GM21515 (cell line): ENCODE results near the gene WNT9A.

ENCODE experiments used
- ATAC-seq: cut with Tn5 transposase; IDR thresholded peaks from one replicate; pipeline ENCODE4 v1.9.1; 2021; ENCODE audit not compliant: unreplicated experiment

WNT9A gene

DNA sequence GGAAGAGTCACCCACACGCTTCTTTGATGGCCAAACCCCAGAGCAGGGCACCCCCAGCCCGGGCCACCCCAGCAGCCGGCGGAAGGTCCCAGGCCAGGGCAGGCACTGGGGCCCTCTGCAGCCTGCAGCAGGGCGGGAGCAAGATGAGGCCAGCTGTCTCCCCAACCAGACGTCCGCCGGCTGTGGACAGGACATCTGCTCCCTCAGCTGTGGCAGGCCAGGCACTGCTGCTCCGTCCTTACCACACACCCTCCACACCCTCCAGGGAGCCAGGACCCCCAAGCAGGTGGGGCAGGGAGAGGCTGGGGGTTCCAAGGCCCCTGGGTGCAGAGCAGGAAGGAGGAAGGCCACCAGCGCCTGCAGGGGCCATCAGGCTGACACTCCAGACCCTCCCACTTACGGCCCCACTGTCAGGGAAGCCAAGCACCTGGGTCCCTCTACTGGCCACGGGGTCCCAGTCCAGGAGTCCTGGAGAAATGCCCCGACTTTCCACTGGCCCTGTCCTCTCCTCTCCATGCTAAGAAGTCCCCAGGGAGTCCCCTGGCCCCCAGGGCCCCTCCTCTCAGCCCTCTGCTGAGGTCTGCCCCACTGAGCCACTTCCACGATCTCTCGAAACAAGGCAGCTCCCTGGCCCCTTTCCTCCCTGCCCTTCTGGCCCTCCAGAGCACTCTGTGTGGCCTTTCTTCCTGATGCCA, 5.6 kb downstream of the WNT9A start:
- no peak for ATAC-seq

DNA sequence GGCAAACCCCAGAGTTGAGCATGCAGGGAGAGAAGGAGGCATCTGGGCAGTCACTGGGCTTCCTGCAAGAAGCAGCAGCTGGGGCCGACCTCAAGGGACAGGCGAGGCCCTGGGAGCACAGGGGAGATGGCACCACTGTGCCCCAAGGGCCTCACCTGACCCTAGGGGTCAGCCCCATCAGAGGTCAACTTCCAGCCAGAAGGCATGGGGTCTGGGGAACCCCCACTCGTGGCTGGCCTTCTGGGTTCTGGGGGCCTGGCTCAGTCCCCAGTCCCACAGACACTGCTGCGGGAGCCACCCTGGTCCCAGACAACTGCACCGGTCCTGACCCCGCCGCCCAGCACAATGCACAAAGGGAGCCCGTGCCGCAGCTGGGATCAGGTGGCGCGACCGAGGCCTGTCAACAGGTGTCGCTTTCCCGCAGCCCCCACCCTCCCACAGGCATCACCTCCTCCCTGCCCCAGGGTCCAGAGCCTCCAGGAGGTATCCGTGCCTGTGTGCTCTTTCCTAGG, 6.2 kb downstream of the WNT9A start:
- no peak for ATAC-seq

DNA sequence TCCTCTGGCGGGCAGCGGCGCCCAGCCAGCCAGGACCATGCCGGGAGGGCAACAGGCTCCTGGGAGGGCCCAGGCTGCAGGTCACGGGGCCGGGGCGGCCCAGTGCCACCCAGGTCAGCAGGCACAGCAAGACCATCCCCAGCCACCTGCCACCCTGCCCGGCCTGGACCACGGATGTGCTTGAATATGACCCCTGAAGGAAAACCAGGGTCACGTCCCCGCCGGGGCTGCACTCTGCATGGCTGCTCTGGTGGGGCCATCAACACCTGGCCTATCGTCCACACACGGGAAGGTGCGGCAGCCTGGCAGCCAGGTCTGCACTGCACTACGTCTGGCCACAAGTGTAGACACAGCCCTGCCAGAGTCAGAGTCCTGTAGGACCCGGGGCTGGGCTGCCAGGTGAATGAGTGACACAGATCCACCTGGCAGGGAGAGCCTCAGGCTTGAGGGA, 6.9 kb downstream of the WNT9A start:
- no peak for ATAC-seq

DNA sequence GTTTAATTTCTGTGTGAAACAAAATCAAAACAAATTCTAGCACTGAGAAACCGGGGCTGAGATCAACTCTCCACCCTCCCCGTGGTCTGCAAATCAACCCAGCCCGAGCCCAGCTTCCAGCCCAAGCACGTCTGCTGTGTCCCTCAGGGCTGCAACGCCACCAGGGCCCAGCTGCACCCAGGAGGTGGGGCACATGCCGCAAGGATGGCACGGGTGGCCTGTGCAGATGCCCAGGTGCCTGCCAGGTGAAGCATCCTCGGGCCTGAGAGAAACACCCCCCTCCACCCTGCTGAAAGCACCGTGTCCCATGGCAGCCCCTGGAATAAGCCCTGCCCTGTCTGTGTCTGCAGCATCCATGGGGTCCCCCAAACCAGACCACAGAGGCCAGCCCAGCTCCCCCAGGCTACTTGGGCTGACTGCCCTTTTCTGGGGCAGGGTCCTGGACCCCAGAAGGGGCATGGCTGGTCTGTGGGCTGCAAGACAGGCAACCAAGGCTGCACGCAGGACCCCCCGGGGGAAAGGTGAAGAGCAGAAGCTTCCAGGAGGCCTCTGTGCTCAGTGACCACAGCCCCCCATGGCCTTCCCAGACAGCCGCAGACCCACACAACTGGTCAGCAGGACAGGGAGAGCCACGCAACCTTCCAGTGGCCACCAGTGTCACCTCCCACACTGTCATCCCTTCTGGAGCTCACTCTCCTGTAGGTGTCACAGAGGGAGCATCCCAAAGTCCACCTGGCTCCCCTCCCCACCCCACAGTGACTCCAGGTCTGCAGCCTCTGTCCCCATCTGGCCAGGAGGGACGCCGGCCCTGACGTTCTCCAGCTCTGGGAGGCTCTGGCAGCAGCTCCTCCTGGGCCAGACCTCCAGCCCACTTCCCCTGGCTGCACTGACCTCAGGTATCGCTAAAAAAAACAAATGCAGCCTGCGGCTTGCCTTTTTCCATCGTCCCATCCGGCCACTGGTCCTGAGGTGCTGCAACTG, 7.7 kb downstream of the WNT9A start:
- ATAC-seq = no peak

DNA sequence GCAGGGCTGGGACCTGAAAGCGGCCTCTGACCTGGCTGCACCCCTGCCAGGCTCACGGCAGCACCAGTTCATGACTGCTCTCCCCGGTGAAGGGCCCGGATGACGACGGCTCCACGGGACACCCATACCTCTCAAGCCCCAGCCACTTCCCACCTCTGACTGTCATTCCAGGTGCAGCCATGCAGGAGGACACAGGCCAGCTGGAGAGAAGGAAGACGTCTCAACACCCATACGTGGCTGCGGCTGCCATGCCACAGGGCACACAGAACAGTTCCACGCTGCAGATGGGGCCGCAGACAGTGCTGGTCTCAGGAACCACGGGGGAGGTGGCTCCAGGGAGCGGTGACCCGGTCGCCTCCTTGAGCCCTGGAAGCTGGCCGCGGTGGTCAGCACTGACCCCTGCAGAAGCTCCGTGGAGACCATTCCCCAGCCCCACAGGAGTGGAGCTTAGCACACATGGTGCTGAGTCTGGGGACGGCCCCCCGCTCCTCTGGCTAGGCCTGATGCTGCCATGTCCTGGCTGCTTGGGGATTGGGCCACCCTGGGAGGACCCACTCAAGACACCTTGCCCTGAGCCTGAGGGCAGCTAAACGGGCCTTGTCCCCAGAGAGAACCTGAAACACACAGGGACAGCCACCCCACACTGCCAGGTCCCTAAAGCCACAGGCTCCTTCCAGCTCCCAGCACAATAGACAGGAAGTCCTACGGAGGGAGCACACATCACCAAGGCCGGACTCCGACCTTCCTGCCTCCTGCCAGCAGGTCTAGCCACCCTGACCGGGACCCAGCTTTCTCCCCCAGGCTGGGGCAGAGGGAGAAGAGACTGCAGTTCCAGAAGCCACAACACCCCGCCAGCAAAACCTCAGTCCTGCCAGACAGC, 8.6 kb downstream of the WNT9A start:
- no peak for ATAC-seq

DNA sequence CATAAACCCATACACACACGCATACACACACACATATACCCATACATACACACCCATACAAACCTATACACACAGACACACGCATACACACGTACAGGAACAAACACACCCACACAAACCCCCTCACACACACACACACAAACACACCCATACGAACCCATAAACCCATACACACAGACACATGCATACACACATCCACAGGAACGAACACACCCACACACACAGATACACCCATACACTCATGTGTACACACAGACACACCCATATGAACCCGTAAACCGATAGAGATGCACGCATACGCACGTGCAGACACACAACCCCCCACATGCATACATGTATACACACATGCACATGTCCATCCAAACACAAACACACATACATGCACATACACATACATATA, 9.5 kb downstream of the WNT9A start:
- no peak for ATAC-seq

DNA sequence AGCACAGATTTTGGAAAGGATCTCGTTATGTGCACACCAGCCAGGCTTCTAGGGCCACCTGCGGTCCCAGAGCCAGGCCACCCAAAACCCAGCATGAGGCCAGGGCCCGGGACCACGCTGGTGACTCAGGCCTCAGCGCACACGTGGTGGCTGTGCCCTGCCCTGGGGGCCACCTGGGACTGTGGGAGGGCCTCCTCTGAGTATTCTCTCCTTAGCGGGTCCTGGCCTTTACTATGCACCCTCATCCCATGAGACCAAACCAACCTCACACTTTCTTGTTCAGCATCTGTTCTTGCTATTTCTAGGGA, 9.9 kb downstream of the WNT9A start:
- no peak for ATAC-seq

DNA sequence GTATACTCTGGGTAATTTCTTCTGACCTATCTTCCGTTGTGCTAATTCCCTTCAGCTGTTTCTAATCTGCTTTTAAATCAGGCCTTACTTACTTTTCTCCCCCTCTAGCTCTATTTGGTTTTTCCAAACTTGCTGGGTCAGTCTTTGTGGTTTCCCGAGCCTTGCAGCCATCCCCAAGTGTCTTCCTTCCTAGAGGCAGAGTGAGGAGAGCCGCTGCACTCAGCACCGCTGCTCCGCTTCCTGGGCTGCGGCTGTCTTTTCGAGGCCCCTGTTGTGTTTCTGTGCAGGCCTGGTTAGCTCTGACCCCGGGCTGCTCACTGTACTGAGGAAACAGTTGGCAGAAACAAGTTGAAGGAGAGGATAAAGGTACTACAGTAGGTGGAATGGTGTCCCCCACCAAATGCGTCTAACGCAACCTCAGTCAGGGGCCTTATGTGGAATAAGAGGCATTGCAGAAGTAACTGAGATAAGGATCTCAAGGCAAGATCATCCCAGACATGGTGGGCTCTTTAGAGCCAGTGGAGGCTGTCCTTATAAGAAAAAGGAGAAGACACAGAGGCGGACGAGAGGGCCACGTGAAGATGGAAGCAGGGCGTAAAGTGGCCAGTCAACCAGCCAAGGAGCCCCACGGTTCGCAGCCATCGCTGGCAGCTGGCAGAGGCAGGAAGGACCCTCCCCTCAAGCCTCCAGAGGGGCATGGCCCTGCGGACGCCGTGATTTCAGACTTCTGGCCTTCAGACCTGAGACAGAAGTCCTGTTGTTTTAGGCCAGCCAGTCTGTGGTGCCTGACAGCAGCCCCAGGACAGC, 10.5 kb downstream of the WNT9A start:
- no peak for ATAC-seq

DNA sequence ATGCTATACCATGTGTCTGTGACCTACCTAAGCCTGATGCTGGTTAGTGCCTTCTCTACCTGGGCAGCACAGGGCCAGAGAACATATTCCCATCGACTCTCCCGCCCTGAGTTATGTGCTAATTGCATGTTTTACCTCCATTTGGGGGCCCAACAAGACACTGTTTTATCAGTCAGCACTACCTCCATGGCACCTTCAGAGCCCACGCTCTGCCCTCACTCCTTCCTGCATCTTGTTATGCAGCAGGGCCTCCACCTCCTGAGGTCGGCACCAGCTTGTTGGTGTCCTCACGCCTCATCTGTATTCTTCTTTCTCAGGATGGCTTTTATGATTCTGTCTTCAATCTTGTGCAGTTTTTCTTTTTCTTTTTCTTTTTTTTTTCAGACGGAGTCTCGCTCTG, 11.9 kb downstream of the WNT9A start:
- no peak for ATAC-seq

DNA sequence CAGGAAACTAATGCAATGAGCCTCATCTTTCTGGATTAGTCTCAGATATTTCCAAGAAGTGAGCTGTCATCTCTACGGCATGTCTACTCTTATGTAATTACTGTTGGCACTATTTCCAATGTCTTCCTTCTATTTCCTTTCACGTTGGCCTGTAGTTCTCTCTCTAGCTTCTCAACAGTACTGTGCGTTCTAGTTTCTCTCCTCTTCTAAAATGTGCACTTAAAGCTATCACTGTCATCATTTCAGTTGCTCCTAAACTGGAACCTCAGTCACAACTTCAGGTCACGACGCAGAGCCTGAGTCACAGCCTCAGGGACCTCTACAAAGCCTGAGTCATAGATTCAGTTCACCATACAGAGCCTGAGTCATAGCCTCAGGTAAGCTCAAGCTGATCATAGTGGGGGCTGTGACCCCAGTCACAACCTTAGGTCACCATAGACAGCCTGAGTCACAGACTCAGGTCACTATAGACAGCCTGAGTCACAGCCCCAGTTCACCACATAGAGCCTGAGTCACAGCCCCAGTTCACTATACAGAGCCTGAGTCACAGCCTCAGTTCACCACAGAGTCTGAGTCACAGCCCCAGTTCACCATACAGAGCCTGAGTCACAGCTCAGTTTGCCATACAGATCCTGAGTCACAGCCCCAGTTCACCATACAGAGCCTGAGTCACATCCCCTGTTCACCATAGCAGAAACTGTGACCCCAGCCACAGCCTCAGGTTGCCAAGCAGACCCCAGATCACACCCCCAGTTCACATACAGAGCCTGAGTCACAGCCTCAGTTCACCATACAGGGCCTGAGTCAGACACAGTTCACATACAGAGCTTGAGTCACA, 13.0 kb downstream of the WNT9A start:
- no peak for ATAC-seq

DNA sequence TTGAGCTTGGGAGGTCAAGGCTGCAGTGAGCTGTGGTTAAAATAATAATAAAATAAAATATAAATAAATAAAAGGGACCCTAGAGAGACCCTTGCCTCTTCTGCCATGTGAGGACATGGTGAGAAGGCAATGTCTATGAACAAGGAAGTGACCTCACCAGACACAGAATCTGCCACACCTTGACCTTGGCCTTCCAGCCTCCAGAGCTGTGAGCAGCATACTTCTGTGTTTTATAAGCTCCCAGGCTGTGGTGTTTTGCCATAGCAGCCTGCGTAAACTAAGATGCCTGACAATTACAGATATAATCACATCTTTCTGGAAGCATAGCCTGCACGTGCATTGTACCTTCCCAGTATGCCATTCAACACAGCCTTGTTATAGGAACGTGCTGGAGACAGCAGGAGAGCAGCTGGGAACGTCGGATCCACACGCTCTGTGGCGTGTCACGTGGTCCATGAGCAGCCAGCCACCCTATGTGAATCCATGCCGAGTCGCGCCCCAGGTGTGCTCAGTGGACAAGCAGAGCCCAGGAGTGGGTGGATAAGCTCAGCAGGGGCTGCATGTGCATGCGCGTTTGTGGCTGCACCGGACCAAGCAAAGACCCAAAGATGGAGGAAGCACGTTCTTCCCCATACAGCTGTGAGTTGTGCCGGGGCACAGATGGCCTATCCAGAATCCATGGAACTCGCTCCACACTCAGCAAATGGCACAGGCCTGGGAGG, 17.8 kb downstream of the WNT9A start:
- no peak for ATAC-seq

DNA sequence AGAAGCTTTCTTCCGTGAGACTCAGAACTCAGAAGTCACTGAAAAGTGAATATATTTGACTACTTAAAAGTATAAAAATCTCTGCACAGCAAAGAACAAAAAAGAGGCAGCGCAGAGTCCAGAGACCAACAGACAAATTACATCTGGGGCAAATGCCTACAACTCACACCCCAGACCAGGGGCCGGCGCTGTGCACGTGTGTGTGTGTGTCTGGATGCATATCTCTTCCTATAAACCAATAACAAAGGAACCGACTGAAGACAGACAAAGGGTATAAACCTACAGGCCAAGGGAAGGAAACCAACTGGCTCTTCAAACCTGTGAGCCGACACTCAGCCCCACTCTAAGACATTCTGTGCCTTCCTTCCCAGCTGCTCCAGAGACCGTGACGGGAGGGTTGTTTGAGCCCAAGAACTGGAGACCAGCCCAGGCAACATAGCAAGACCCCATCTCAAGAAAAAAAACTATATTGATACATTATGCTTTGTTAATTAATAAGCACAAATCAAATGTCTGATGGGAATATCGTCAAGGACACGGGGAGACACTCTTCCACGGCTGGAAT, 18.8 kb downstream of the WNT9A start:
- no peak for ATAC-seq

DNA sequence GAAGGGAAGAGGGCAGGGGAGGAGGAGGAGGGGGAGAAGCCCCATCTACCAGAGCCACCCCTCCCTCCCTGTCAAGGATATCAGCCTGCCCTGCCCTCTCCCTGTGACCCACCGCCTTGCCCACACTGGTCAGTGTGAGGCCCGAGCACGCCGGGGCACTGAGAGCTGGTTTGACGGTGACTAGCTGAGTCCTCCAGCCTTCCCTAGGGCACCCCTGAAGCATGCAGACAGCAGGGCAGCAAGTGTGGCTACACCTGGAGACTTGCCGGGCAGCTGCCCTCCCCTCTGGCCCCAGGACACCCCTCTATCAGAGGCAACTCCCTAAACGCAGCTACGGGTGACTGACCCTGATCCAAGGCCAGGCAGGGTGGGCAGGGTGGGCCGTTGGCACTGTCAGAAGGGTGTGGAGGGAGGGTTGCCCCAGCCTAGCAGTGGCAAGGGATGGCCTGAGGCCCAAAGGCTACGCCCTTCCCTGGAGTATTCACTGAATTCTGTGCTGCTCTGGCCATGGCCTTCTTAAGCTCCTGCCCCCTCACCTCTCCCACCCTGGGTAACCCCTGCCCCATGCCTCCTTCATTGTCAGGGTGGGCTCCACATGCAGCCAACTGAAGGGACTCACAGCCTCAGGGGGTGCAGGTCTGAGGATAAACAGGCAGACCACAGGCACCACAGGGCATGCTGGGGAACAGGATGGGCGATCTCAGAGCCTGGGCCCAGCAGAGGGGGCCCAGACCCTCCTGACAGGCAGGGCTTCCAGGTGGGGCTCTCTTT, 19.6 kb downstream of the WNT9A start:
- no peak for ATAC-seq

DNA sequence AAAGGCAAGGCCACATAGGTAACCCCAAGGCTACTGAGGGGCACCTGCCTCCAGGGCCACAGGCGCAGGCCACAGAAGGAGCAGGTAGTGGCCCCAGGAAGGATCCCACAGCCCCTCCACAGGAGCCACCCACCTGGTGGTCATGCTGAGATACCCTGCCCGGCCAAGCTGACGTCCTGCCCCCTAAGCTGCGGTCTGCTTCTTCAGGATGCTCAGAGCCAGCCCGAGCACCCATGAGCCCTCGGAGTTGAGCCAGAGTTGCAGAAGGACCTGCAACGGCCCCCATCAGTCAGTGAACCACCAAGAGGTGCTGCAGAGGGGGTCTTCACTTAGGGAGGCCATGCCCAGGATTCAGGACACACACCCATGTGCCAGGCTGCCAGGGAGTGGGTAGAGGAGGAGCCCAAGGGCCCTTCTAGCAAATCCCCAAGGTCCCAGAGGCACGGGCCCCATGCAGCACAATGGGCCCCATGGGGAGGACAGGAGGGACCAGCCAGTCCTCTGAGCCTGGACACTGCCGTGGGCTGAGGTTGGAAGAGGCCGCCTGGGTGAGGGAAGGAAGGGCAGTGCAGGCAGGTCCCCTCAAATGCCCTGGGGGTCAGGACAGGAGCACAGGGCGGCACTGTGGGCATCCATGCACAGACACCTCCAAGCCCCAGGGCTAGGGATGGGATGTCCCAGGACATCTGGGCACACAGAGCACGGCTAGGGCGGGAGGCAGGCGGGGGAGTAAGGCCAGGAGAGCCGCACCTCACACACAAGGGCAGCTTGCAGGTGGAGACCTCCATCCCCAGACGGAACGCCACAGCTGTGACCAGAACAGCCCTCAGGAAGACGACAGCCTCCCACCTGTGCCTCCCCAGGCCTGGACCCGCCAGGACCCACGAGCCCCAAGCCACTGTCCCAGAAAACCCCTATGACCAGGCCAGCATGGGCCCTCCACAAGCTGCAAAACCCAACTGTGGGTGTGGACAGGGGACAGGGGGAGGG, 20.5 kb downstream of the WNT9A start:
- no peak for ATAC-seq

DNA sequence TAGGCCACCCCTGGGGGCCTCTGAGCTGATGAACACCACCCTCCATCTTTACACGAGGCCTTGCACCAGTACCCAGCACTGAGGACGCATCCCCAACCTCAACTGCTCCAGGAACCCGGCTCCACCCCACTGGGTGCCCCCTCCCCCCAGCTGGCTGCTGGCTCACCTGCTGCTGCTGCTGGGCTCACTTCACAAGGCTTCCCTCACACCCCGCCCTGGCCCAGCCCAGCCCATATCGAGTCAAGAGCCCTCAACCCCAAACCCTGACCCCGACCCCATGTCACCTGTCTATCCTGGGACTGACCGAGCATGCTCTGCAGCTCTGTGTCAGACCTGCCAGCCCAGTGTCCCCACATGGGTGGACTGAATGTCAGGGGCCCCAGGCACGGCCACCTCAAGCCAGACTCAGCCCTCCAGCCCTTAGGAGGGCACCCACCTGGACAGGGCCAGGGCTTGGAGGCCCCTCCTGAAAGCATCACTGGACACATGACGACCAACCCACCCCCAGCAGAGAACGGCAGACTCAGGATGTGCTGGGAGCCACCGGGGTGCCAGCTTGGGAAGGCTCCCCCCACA, 21.4 kb downstream of the WNT9A start:
- ATAC-seq = no peak

DNA sequence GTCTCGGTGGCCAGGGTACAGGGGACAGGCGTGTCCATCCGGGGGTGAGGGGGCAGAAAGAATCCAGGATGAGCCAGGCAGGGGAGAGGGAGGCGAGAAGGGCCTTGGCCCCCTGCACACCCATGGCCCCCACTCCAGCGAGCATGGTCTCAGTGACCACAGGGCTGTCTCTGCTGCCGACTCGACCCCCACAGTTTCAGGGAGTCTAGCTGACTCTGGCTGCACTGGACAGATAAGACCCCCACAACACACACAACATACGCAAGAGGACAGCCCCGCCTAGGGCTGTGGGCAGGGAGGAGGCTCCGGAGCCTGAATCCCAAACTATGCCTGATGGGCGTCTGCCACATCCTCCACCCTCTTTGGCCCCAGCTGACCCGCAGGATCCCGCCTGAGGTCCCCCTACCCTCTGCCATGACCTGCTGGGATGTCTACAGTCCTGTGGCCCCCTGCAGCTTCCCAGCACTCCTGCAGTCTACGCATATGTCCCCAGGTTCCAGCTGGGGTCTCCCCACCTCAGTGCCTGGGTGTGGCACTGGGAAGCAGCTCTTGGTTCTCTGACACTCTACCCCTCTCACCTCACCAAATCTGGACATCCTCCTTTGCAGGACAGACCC, 22.0 kb downstream of the WNT9A start:
- no peak for ATAC-seq
